ENCODE results near the gene REEP6.
"Not testable (repeated sequence)": the region's sequence is repeated elsewhere in the genome, so short reads cannot be mapped to it uniquely, and the experiment has no call there.

REEP6 gene

DNA sequence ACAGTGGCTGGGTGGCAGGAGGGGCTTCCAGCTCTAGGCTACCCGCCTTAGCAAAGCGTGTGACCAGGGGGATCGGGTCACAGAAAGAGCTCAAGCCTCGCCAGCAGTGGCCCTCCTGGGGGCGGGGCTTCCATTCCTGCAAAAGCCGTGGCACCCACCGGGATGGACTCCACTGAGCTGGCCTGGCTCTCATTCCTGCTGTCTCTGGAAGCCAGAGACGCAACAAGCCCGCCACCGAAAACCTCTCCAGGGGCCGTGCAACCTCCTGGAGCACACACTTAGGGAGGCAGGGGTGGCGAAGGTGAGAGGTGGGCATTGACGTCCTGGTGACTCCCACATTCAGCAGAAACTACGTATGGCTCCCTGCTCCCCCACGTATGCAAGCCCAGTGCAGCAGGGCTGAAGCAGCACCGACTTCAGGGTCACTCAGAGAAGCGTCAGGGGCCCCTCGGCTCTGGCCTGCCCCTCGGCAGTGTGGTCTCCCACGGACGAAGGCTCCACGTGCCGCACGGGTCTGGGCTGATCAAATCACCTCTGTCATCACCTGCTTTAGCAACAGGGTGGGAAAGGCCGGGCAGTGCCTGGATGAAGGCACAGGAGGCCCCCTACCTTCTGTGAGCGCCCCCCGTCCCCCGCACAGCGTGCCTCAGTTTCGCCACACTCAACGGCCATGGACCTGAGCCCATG lies 15.1 kb upstream of the REEP6 start:
- Histone ChIP-seq H3K9ac (ENCODE audit: low read length) (no peak overlapping the region), H3K27me3 (ENCODE audit: control insufficient read depth in 1 of 2, insufficient read depth in 1 of 2, low read length in 2 of 2) (peaks cover 20 to 27% of the 10 kb centered on the region in 2 experiments), H2BK15ac (ENCODE audit: low read depth, poor library complexity, severe bottlenecking) (no peak overlapping the region), H2AK5ac (ENCODE audit: low read length, severe bottlenecking) (no peak overlapping the region), H2BK5ac (ENCODE audit: low read depth, low read length, poor library complexity, severe bottlenecking) (no peak overlapping the region), H3K36me3 (ENCODE audit: control insufficient read depth in 1 of 2, insufficient read depth in 2 of 2, low read depth in 1 of 2, low read length in 2 of 2) (peaks cover 13 to 38% of the 10 kb centered on the region in 2 experiments), H4K91ac (ENCODE audit: low read length) (no peak overlapping the region), H3K18ac (ENCODE audit: low read depth in 1 of 2, low read length in 2 of 2) (no peak overlapping the region), H3K27ac (ENCODE audit: low read length, poor library complexity, severe bottlenecking) (no peak overlapping the region), H3K4me1 (ENCODE audit: control insufficient read depth, insufficient read depth, low read depth, low read length) (peaks cover 31% of the 10 kb centered on the region), H3K79me1 (replicated peaks; ENCODE audit: low read length, poor library complexity, severe bottlenecking) (peaks cover 38% of the 10 kb centered on the region), H4K8ac (ENCODE audit: low read length) (no peak overlapping the region), H2AFZ (ENCODE audit: low read depth, low read length) (no peak overlapping the region), H3K4me2 (ENCODE audit: low read length, poor library complexity, severe bottlenecking) (no peak overlapping the region), H3K14ac (ENCODE audit: low read length in 2 of 2) (no peak overlapping the region), H3K9me3 (ENCODE audit: control insufficient read depth, low read length) (no peaks in the 10 kb centered on the region), H3K23ac (ENCODE audit: low read length in 2 of 2) (no peak overlapping the region), H3K4me3 (ENCODE audit: insufficient read depth in 1 of 2, low read depth in 1 of 2, low read length in 2 of 2) (no peak overlapping the region), H3K4ac (ENCODE audit: low read depth in 1 of 2, low read length in 2 of 2) (no peak overlapping the region), H2BK120ac (ENCODE audit: low read depth, low read length) (no peak overlapping the region), H2BK12ac (ENCODE audit: low read length in 2 of 2) (no peak overlapping the region)
- DNase-seq = no peak
- 95% methylated on average over 31 of the region's 31 CpGs for WGBS

DNA sequence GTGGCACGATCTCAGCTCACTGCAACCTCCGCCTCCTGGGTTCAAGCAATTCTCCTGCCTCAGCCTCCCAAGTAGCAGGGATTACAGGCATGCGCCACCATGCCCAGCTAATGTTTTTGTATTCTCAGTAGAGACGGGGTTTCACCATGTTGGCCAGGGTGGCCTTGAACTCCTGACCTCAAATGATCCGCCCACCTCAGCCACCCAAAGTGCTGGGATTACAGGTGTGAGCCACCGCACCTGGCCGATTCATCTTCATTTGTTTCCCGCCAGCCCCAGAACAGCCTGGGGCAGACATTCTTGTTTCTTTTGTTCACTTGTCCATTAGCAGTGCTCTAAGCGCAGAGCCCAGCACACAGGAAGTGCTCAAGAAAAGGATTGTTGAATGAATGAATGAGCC lies 13.9 kb upstream of the REEP6 start:
- 98% methylated on average over 9 of the region's 9 CpGs for WGBS
- not testable (repeated sequence) for H3K23ac ChIP-seq (ENCODE audit: low read length in 2 of 2)

DNA sequence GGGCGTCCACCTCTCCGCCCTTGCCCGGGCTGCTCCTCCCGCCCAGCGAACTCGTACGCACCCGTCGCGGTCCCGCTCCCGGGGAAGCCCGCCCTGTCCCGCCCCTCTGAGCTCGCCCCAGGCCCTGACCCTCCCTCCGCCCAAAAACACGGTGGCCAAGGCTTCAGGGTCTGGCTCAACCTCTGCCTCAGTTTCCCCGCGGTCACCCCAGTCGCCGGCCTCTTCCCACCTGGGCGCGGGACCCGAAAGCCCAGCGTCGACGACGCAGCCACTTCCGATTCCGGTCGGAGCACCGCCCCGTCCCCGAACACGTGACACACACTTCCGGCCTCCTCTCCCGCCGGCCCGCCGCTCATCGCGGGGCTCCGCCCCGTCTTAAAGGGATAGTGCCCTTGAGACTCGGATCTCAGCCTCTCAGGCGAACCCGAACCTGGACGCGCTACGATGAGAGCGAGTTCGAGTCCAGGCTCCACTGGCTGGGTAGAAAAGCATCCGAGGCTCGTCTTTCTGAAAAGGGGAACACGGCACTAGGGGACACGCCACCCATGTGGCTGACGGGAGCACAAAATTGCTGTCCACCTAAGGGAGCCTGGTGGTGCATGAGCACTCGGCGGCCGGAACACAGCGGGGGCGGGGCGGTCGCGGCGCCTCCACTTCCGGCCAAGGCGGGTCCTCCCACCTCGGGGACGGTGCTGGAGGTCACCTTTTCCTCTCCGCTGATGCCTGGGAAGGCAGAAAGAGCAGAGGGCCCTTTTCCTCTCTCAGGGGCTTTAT lies 11.9 kb upstream of the REEP6 start, which contains the start of gene C19orf25:
TSS of gene C19orf25 (minus strand) at position 282 of the 774 bp plus-strand sequence. CDS start 312 bp downstream, outside the sequence.
- Histone ChIP-seq H2BK12ac (ENCODE audit: low read length in 2 of 2) (peak within 1 kb of the TSS in 1 of 2 experiments; percentile 51), H4K91ac (ENCODE audit: low read length) (peak within 1 kb of the TSS; percentile 93), H3K9ac (ENCODE audit: low read length) (peak within 1 kb of the TSS; percentile 88), H2BK15ac (ENCODE audit: low read depth, poor library complexity, severe bottlenecking) (no peak within 1 kb of the TSS), H3K23ac (ENCODE audit: low read length in 2 of 2) (no peak within 1 kb of the TSS), H3K14ac (ENCODE audit: low read length in 2 of 2) (peak within 1 kb of the TSS in 1 of 2 experiments; percentile 68), H2BK5ac (ENCODE audit: low read depth, low read length, poor library complexity, severe bottlenecking) (no peak within 1 kb of the TSS), H3K18ac (ENCODE audit: low read depth in 1 of 2, low read length in 2 of 2) (peak within 1 kb of the TSS; percentile 92 to 94), H3K27me3 (ENCODE audit: control insufficient read depth in 1 of 2, insufficient read depth in 1 of 2, low read length in 2 of 2) (no peaks in the 10 kb centered on the region), H2AFZ (ENCODE audit: low read depth, low read length) (peak within 1 kb of the TSS; percentile 97), H3K36me3 (ENCODE audit: control insufficient read depth in 1 of 2, insufficient read depth in 2 of 2, low read depth in 1 of 2, low read length in 2 of 2) (peaks cover 13 to 39% of the 10 kb centered on the region in 2 experiments), H3K79me1 (replicated peaks; ENCODE audit: low read length, poor library complexity, severe bottlenecking) (peaks cover 20% of the 10 kb centered on the region), H4K8ac (ENCODE audit: low read length) (peak within 1 kb of the TSS; percentile 99), H3K4me3 (ENCODE audit: insufficient read depth in 1 of 2, low read depth in 1 of 2, low read length in 2 of 2) (peak within 1 kb of the TSS; percentile 76 to 91), H3K4me1 (ENCODE audit: control insufficient read depth, insufficient read depth, low read depth, low read length) (peaks cover 12% of the 10 kb centered on the region), H2AK5ac (ENCODE audit: low read length, severe bottlenecking) (no peak within 1 kb of the TSS), H3K9me3 (ENCODE audit: control insufficient read depth, low read length) (no peaks in the 10 kb centered on the region), H2BK120ac (ENCODE audit: low read depth, low read length) (no peak within 1 kb of the TSS), H3K4ac (ENCODE audit: low read depth in 1 of 2, low read length in 2 of 2) (peak within 1 kb of the TSS; percentile 65 to 83), H3K27ac (ENCODE audit: low read length, poor library complexity, severe bottlenecking) (peak within 1 kb of the TSS; percentile 53), H3K4me2 (ENCODE audit: low read length, poor library complexity, severe bottlenecking) (peak within 1 kb of the TSS; percentile 93)
- WGBS = under 1% methylated on average over 67 of the region's 71 CpGs
- peak; percentile 93 for DNase-seq

More for the DNA sequence above, 13.9 kb upstream of the REEP6 start:
- not testable (repeated sequence) for H2AK5ac ChIP-seq (ENCODE audit: low read length, severe bottlenecking); H4K8ac ChIP-seq (ENCODE audit: low read length); H3K9me3 ChIP-seq (ENCODE audit: control insufficient read depth, low read length); H2BK120ac ChIP-seq (ENCODE audit: low read depth, low read length); H3K4ac ChIP-seq (ENCODE audit: low read depth in 1 of 2, low read length in 2 of 2); H3K27ac ChIP-seq (ENCODE audit: low read length, poor library complexity, severe bottlenecking); H2AFZ ChIP-seq (ENCODE audit: low read depth, low read length); H3K9ac ChIP-seq (ENCODE audit: low read length); H2BK12ac ChIP-seq (ENCODE audit: low read length in 2 of 2); H2BK15ac ChIP-seq (ENCODE audit: low read depth, poor library complexity, severe bottlenecking); H3K14ac ChIP-seq (ENCODE audit: low read length in 2 of 2); H3K18ac ChIP-seq (ENCODE audit: low read depth in 1 of 2, low read length in 2 of 2); H3K4me2 ChIP-seq (ENCODE audit: low read length, poor library complexity, severe bottlenecking); DNase-seq; H2BK5ac ChIP-seq (ENCODE audit: low read depth, low read length, poor library complexity, severe bottlenecking); H3K4me3 ChIP-seq (ENCODE audit: insufficient read depth in 1 of 2, low read depth in 1 of 2, low read length in 2 of 2); H4K91ac ChIP-seq (ENCODE audit: low read length)
- peaks cover 22% of the 10 kb centered on the region for H3K4me1 ChIP-seq (ENCODE audit: control insufficient read depth, insufficient read depth, low read depth, low read length)
- H3K79me1 ChIP-seq (replicated peaks; ENCODE audit: low read length, poor library complexity, severe bottlenecking) = peaks cover 30% of the 10 kb centered on the region
- peaks cover 8 to 15% of the 10 kb centered on the region in 2 experiments for H3K27me3 ChIP-seq (ENCODE audit: control insufficient read depth in 1 of 2, insufficient read depth in 1 of 2, low read length in 2 of 2)
- peaks cover 13 to 41% of the 10 kb centered on the region in 2 experiments for H3K36me3 ChIP-seq (ENCODE audit: control insufficient read depth in 1 of 2, insufficient read depth in 2 of 2, low read depth in 1 of 2, low read length in 2 of 2)
